Stromal cell of bone marrow (primary cell): ENCODE data around the gene UBALD2.
"Not testable (repeated sequence)": the region's sequence is repeated elsewhere in the genome, so short reads cannot be mapped to it uniquely, and the experiment has no call there.

Source experiments
- DNase-seq: peaks from one replicate; pipeline ENCODE4 v3.0.0-alpha.2; 2012; ENCODE audit warnings: low read depth

The UBALD2 gene

DNA sequence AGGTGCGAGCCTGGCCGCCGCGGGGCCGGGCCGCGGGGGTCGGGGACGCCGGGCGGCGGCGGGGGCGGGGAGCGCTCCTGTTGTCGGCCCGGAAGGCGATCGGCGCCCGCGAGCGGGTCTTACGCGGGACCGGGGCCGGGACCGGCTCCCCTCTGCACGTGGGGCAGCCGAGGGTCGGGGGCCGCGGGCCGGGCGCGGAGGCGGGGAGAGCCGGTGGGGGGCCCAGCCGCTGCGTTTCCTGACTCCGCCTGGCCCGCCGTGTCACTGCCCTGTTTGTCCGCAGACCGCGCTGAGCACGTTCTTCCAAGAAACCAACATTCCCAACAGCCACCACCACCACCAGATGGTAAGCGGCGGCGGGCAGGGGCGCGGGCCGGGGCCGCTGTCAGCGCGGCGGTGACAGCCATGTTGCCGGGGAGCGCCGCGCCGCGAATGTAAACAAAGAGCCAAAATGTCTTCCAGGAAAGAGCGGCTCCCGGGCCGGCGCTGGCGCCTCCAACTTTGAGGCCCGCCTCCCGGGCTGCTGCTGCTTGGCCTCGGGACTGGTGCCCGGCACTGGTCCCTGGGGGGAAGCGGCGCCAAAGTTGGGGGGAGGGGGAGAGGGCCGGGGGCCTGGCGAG lies 586 bp downstream of the UBALD2 start:
- DNase-seq = no peak

DNA sequence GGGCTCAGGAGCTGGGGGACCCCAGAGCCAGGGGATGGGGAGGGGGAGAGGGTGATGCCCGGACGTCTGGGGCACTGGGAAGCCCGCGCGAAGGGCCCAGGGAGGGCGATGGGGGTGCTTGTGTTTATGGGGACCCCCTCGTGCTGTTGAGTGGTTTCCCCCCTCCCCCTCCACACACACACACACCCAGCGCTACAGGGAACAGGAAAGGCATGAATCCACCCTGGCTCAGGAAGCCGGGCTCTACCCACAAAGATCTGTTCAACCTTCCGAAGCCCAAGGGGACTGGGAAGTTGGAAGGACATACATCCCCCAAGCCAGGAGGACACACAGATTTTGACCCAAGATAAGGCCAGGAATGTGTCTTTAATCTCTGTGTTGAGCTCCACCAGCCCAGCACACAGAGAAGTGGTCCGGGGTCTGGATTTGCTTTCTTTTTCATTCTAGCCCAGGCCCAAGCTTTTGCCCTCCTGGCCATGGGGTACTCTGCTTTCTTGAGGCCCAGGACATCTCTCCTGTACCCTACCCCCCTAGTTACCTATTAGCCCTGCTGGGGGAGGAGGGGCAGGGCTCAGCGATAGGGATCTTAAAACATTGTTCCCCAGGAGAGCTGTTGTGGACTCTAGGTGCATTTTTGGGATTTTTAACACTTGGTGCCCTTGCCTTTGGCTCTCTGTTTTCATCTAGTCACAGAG lies 1.2 kb downstream of the UBALD2 start:
- DNase-seq = no peak

DNA sequence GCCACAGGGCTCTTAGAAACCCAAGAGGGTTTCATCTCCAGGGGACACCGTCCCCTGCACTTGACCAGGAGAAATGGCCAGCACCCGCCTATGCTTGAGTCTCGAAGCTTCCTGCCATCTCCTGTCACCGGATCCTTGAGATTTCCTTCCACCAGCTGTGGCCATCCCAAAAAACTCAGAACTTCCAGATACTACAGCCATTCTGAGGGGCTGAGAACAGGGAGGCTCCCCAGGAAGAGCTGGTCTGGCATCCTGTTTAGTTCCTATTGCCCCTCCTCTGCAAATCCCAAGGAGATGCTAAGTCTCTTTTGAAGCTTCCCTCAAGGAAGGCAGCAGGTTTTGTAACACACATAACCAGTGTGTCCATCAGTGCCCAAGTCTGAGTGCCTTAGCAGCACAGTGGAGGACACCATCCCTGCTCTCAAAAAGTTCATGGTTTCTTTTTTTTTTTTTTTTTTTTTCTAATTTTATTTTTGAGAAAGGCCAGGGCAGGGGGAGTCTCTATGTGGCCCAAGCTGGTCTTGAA lies 2.0 kb downstream of the UBALD2 start:
- no peak for DNase-seq

DNA sequence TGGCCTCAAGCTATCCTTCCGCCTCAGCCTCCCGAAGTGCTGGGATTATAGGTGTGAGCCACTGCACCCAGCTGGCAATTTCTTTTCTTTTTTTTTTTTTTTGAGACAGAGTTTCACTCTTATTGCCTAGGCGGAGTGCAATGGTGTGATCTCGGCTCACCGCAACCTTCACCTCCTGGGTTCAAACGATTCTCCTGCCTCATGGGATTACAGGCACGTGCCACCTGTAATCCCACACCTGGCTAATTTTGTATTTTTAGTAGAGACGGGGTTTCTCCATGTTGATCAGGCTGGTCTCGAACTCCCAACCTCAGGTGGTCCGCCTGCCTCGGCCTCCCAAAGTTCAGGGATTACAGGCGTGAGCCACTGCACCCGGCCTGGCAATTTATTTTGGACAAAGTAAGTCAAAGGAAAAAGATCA lies 2.4 kb downstream of the UBALD2 start:
- not testable (repeated sequence) for DNase-seq

DNA sequence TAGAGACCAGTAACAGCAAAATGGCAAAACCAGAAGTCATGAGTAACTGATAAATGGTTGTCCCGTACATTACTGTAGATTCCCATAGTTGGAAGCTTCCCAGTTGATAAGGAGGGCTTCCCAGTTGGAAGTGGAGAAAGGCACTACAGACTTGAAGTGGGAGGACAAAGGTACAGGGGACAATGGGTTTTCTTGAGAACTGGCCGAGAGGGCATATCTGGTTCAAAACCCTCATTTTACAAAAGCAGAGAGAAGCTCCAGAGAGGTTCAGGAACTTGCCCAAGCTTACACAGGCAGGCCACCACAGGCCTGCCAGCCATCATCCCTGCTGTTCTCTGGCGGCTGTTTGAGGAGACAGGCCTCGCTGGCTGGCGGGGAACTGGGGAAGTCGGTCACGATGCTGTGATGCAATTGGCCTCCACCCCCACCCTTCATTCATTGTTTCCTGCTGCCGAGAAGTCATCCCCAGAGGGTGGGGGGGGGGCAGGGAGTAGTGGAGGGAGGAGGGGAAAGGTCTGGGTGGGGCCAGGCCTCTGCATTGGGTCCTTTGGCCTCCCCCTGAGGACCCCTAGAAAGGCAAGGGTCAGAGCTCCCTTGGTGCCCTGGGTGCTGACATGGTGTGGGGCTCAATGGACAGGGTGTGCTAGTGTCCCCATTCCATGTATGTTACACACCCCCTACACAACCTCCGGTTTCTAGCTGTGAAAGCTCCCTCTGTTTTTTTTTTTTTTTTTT lies 3.0 kb downstream of the UBALD2 start:
- peak; percentile 74 for DNase-seq

DNA sequence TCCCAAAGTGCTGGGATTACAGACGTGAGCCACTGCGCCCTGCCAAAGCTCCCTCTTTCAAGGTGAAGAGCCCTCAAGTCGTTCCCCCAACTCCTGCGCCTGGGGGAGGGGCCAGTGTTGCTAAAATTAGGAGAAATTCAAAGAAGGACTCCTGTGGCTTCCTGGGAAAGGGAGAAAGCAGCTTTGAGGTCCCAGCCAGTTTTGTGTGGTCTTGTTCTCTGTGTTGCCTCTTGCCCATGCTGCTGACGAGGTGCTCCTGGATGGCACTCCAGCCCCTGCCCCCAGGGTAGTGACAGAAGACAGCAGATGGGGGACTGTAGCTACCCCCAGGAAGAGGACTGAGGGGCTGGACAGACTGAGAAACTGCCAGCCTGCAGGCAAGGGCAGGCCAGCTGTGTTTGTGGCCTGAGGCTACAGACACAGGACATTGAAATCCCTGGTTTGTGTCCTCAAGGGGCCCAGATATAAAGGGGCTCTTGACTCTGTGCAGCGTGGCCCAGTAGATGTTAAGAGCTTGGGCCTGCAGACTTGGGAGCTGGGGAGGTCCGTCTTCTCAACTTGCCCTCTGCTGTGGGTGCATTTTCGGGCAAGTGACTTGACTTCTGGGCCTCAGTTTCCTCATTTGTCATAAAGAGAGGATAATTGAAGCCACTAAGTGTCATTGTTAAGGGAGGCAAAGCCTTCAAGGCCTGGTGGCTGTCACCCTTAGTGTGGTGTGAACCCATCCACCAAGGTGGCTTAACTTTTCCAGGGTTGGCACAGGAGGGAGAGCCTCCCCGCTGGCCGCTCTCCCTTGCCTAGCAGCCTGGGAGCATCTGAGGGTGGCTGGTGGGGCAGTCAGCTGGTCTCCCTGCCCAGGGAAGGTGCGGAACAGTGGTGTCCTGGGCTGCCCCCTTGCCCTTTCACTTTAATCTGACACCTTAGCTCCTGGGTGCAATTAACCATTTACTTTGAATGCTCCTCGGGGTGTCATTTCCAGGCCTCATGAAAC lies 4.1 kb downstream of the UBALD2 start:
- no peak for DNase-seq

DNA sequence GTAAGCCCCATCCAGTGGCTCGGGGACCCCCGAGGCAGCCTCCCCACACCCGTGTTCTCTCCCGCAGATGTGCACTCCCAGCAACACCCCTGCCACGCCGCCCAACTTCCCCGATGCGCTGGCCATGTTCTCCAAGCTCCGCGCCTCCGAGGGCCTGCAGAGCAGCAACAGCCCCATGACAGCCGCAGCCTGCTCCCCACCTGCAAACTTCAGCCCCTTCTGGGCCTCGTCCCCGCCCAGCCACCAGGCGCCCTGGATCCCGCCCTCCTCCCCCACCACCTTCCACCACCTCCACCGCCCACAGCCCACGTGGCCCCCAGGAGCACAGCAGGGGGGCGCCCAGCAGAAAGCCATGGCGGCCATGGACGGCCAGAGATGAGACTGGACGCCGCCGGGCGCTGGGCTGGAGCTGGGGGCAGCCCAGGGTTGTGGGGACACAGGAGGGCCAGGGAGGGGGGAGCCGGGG lies 5.0 kb downstream of the UBALD2 start:
- DNase-seq = no peak

DNA sequence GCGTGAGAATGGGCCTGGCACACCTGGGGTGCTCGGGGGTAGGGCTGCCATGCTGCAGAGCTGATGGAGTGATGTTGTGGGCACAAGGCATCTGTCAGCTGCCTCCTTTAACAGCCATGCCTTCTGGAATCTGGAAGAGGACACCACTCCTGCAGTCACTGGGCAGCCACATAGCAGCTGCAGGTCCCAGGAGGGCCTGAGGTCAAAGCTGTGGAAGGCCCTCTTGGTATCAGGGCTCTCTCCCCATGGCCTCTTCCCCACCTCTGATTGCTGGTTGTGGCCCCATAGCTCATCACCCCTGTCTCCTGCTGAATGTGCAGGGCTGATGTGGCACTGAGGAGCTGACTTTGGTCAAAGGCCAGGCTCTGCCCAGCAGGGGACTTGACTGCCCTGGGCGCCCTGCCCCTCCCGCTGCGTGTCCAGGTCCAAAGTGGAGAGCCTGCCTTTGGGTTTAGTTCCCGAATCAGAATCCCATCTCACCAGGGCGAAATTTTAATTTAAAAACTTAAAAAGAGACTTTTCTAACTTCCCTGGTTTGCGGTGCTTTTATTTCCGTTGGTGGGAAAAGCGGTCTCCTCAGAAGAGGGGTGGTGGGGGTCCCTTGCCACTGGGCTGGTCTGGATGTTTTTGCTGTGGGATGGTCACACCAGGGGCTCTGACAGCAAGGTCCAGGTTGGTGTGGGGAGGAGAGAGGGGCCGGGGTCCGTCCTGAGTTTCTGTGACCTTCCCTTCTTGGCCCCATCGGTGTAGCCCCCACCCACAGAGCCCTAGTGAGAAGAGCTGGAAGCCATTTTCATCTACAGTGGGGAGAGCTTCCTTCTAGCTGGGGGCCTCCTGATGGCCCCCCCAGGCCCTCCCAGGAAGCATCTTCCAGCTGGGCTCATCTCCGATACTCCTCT lies 5.9 kb downstream of the UBALD2 start:
- DNase-seq = no peak

DNA sequence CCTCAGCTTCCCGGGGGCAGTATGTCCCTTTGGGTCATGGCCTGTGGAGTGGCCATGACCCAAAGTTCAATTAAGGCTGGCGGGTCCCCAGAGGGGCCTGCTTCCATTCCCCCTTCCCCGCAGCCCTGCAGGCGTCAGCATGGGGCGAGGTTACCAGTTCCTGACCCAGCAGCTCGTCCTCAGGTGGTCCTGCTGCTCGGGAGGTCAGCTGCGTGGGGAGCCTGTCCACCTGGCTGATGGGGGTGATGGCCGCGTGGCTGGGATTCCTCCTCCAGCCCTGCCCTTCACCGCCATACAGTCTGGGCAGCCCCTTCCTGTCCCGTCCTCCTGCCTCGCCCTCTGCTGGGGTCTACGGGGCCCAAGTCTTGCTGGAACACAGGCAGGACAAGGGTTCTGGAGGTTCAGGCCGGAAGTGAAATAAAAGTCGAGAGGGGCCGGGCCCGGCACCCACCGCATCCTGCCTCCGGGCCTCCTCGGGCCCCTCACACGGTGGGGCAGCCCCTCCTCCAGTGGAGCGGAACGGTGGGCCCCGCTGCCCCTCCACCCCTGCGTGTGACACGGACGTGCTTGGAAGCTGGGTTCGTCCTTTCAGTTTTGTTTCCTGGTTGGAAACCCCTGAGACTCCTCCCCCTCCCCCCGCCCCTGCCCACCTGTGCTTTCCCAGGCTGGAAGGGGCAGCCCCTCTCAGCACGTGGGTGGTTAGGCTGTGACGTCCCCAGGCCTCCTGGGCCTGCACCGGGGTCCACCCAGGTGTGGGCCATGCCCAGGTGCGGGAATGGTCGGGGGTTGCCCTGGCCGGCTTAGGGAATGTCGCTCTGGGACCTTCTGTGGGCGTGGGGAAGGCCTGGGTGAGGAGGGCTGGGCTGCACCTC lies 6.8 kb downstream of the UBALD2 start:
- no peak for DNase-seq

DNA sequence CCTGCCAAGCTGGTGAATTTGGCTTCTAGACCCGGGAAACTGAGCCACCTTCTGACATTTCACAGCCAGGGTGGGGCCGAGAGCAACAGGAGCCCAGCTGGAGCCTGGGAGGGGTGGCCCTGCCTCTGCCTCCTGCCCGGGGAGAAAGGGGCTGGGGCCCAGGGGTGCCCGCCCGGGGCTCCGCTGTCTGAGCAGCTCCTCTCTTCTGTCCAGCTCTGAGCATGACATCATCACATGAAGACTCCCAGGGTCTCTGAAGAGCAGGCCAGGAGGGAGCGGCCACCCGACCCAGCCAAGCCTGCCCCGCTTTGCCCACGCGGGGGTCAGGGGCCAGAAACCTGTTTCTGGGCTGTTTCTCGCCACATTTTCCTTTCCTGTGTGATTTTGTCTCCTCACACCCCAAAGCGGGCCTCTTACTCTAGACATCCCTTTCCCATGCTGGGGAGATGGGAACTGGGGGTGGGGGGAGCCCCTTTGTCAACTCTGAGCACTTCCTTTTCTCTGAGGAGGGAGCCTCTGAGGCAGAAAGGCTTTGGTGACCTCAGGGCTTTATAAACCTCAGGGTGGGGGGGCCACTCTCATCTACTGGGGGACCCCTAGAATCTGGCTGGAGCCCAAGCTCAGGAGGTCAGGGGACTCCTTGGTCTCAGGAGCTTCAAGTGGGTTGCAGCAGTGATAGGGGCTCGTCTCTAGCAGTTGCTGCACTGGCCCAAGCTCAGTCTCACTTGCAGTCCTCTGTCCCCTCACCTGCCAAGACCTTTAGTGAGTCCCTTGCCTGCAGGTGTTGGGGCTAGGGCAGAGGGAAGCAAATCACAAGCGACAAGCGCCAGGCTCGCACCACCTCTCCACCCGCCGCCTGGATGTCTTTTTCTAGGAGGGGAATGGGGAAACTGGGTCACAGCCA lies 7.6 kb downstream of the UBALD2 start:
- DNase-seq = no peak

DNA sequence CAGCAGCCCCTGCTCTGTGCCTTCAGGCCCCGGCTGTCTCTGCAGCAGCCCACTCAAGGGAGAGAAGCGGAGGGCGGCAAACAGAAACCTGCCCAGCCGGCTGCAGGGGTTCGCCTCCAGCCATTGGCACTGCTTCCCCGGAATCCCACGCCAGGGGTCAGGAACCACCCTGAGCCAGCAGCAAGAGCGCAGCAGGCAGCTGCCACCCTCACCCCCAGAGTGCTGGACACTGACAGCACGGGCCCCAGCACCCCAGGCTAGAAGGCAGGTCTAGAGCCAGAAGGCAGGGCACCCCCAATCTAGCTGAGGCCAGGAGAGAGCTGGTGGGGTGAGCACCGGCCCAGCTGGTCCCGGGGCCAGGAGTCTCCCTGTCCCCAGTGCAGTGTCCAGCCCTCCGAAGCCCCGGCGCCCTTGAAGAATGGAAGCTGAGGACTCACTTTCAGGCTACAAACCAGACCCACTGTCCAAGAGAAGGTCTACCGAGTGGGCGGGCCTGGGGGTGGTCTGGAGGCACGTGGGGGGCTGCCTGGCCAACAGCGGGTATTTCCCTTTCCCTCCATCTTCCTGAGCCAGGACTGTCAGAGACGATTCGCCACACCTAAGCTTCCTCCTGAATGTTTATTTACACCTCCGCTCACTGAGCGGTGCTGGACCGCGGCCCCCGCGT lies 8.4 kb downstream of the UBALD2 start:
- DNase-seq = no peak

DNA sequence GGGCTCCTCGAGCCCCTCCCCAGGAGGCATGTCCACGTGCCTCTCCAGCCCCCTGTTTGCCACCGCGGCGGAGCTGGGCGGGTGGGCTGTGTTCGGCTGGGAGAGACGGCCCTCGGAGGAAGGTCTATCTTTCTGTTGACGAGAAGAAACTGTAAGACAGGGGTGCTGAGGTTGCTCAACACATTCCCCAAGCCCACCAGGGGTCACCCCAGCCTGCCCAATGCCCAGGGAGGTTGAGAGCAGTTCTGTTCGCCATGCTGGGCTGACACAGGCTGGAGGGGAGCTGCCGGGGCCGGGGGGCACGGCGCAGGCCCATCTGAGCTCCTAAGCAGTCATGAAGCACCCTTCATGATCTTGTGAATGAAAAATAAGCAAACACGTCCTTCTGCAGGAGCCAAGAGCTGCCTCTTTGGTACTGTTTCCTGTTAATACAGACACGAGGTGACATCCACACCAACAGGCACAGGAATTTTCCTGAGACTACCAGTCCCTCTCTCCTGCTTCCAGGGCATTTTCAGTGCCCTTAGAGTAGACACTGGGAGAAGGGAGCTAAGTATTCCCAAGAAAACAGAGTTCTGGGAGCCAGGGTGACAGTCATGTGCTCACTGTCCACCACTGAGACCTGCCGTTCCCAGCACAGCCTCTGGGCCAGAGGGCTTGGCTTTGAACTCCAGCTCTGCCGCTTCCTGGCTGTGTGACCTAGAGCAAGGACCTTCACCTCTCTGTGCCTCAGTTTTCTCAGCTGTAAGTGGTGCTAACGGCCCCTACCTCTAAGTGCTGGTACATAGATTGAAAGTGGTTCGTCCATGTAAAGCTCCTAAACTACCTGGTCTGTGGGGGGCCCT lies 9.2 kb downstream of the UBALD2 start:
- DNase-seq = no peak

DNA sequence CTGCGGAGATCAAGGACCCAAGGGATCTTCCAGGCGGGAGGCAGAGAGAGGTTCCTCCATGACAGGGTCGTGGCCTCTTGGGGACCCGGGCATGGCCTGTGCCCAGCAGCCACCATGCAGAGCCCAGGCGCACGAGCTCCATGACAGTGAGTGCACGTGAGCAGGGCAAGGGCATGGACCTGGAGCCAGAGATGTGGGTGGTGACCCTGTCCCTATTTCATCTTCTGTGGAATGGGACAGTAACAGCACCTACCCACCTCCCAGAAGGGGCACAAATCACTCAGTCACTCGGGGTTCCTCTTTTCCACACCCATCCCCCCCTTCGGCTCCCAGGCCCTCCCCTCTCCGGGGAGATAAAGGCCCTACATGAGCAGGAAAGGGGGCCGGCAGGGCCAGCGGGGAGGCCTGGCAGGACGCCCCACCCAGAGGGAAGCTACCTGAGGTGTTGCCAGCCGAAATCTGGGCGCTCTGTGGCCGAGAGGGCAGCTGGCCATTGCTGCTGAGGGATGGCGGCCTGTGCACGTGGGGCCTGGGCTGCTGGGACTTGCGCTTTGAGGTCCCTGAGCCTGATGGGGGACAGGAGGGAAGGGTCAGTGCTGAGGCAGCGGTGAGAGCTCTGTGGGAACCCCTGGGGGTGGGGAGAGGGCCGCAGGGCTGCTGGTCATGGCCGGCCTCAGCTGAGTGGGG lies 10.4 kb downstream of the UBALD2 start:
- no peak for DNase-seq

DNA sequence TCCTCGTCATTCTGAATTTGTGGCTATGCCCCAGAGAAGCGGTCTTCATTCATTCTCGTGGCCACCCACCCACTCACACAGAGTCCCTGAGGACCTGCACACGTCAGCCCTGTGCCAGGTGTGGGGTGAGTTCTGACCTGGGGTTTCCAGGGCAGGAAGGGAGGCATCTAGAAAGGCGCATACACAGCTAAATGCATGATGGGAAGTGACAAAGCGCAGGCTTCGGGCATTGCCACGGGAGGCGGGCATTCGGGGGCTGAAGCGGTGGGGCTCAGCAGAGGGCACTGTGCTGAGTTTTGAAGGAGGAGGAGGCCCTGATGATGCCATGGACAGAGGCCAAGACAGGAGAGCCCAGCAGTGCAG lies 10.9 kb downstream of the UBALD2 start:
- no peak for DNase-seq

DNA sequence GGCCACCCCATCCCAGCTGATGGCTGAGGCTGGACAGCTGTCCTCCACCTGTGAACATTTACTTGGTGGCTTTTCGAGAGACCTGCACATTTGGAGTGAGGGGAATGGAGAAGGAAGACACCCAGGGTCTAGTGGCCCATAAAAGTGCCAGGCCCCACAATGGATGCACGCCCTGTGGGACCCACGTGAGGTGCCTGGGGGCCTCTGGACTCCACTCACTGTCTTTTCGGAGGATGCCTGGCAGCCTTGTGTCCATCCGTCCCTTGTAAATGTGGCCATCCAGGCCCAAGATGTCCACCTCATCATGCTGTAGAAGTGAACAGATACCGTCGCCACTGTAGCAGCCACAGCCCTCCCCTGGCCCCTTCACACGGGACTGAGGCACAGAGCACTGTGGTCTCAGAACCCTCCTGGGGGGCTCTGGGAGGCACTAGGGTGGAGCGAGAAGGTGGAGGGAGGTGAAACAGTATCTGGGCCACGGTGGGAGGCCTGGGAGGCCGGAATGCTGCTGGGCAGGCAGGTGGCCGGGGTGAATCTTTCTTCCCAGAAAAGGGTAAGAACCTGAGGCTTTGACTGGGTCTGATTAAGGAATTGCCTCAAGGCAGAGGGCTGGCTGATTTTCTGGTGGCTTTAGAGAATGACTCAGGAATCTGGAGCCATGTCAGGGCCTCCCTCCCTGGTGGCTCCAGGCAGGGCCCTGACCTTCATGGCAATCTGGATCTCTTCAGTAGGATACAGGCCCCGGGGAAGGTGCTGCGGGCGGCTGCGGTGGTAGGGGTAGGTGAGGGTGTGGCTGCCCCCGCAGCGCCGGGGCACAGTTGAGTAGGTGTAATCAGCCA lies 11.5 kb downstream of the UBALD2 start:
- peak; percentile 16 for DNase-seq
